Non-pigmented ciliary epithelial cell (primary cell): ENCODE data around the gene ROBO1.

ENCODE experiments used
- DNase-seq: peaks from one replicate; pipeline ENCODE4 v3.0.0-alpha.2; 2010; ENCODE audit warnings: low read depth

ROBO1 gene

GRCh38 chr3:78873641-78874040 lies 894.2 kb downstream of the ROBO1 start:
- no peak for DNase-seq

- peak; percentile 43 for DNase-seq
Measured at GRCh38 chr3:78872195-78872594, 895.6 kb downstream of the ROBO1 start.

GRCh38 chr3:78871048-78871447 lies 896.8 kb downstream of the ROBO1 start:
- no peak for DNase-seq

- no peak for DNase-seq
Measured at GRCh38 chr3:78870484-78870883, 897.3 kb downstream of the ROBO1 start.

- no peak for DNase-seq
Measured at GRCh38 chr3:78868570-78868969, 899.2 kb downstream of the ROBO1 start.

- no peak for DNase-seq
Measured at GRCh38 chr3:78867409-78868372, 900.1 kb downstream of the ROBO1 start.

GRCh38 chr3:78863306-78864203 lies 904.2 kb downstream of the ROBO1 start:
- DNase-seq = no peak

GRCh38 chr3:78861156-78861555 lies 906.6 kb downstream of the ROBO1 start:
- DNase-seq = no peak

- no peak for DNase-seq
Measured at GRCh38 chr3:78860567-78860966, 907.2 kb downstream of the ROBO1 start.

GRCh38 chr3:78858910-78859309 lies 908.9 kb downstream of the ROBO1 start:
- DNase-seq = no peak

GRCh38 chr3:78858174-78858573 lies 909.6 kb downstream of the ROBO1 start:
- DNase-seq = no peak

- no peak for DNase-seq
Measured at GRCh38 chr3:78857494-78858111, 910.2 kb downstream of the ROBO1 start.

- no peak for DNase-seq
Measured at GRCh38 chr3:78856164-78856563, 911.6 kb downstream of the ROBO1 start.

GRCh38 chr3:78855190-78855589 lies 912.6 kb downstream of the ROBO1 start:
- DNase-seq = no peak

- no peak for DNase-seq
Measured at GRCh38 chr3:78848392-78849288, 919.2 kb downstream of the ROBO1 start.

GRCh38 chr3:78847603-78848002 lies 920.2 kb downstream of the ROBO1 start:
- DNase-seq = no peak

- DNase-seq = no peak
Measured at GRCh38 chr3:78847203-78847602, 920.6 kb downstream of the ROBO1 start.

GRCh38 chr3:78846718-78847117 lies 921.1 kb downstream of the ROBO1 start:
- DNase-seq = peak; percentile 71

- DNase-seq = no peak
Measured at GRCh38 chr3:78845605-78846004, 922.2 kb downstream of the ROBO1 start.

- DNase-seq = no peak
Measured at GRCh38 chr3:78844307-78844706, 923.5 kb downstream of the ROBO1 start.

GRCh38 chr3:78839693-78840092 lies 928.1 kb downstream of the ROBO1 start:
- no peak for DNase-seq
